ENCODE measurements around the gene HOMEZ.

Gene HOMEZ

GRCh38 chr14:23307687-23308644 lies 22.0 kb upstream of the HOMEZ start:
- DNase-seq = no peak

GRCh38 chr14:23307146-23307530 lies 21.2 kb upstream of the HOMEZ start:
- DNase-seq = no peak

GRCh38 chr14:23306412-23307145 lies 20.6 kb upstream of the HOMEZ start, which contains the start of gene BCL2L2:
TSS of gene BCL2L2 (plus strand) at chr14:23306833. CDS start at chr14:23307768, 935 bp downstream.
- DNase-seq = peak in 1 of 2 donors; percentile 42

- DNase-seq = peak; percentile 87 to 88
These were observed 16.6 kb upstream of the HOMEZ start, which contains the start of gene PPP1R3E for GRCh38 chr14:23302290-23303225. TSS of gene PPP1R3E (minus strand) at chr14:23302859. CDS start at chr14:23302576, 283 bp downstream.

GRCh38 chr14:23301969-23302289 lies 16.0 kb upstream of the HOMEZ start:
- DNase-seq = no peak

GRCh38 chr14:23301288-23301968 lies 15.5 kb upstream of the HOMEZ start:
- peak; percentile 98 for DNase-seq

GRCh38 chr14:23300687-23301223 lies 14.8 kb upstream of the HOMEZ start:
- no peak for DNase-seq

GRCh38 chr14:23299986-23300686 lies 14.2 kb upstream of the HOMEZ start:
- DNase-seq = no peak

GRCh38 chr14:23299211-23299957 lies 13.5 kb upstream of the HOMEZ start:
- DNase-seq = peak; percentile 24 to 46

GRCh38 chr14:23297611-23298277 lies 11.8 kb upstream of the HOMEZ start:
- no peak for DNase-seq

GRCh38 chr14:23297096-23297495 lies 11.2 kb upstream of the HOMEZ start:
- no peak for DNase-seq

- no peak for DNase-seq
These were observed 10.3 kb upstream of the HOMEZ start for GRCh38 chr14:23296012-23296777.

- DNase-seq = peak; percentile 56 to 73
These were observed 9.0 kb upstream of the HOMEZ start for GRCh38 chr14:23294734-23295561.

- no peak for DNase-seq
These were observed 1.1 kb upstream of the HOMEZ start for GRCh38 chr14:23286902-23287479.

- DNase-seq = no peak
These were observed 357 bp downstream of the HOMEZ start for GRCh38 chr14:23285530-23286019.

GRCh38 chr14:23284654-23285529 lies 1.0 kb downstream of the HOMEZ start:
- peak in 1 of 2 donors; percentile 23 for DNase-seq
